ENCODE results near the gene GOLT1B.

DNA sequence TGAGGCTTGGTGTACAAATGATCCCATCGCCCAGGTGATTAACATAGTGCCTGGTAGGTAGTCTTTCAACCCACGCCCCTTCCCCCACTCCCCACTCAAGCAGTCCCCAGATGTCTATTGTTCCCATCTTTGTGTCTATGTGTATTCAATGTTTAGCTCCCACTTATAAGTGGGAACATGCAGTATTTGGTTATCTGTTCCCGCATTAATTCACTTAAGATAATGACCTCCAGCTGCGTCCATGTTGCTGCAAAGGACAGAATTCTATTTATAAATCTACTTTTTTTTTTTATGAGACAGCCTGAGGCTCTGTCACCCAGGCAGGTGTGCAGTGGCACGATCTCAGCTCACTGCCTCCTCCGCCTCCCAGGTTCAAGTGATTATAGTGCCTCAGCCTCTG is 40.2 kb downstream of the GOLT1B start:
- TF ChIP-seq EZH2phosphoT487 (conservative IDR thresholded peaks at IDR 0.05; ENCODE audit: low read length) = no peak
- TF ChIP-seq, protein P1, sequence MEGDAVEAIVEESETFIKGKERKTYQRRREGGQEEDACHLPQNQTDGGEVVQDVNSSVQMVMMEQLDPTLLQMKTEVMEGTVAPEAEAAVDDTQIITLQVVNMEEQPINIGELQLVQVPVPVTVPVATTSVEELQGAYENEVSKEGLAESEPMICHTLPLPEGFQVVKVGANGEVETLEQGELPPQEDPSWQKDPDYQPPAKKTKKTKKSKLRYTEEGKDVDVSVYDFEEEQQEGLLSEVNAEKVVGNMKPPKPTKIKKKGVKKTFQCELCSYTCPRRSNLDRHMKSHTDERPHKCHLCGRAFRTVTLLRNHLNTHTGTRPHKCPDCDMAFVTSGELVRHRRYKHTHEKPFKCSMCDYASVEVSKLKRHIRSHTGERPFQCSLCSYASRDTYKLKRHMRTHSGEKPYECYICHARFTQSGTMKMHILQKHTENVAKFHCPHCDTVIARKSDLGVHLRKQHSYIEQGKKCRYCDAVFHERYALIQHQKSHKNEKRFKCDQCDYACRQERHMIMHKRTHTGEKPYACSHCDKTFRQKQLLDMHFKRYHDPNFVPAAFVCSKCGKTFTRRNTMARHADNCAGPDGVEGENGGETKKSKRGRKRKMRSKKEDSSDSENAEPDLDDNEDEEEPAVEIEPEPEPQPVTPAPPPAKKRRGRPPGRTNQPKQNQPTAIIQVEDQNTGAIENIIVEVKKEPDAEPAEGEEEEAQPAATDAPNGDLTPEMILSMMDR (IDR thresholded peaks at IDR 0.05; ENCODE audit: insufficient read depth, low read length, poor library complexity, severe bottlenecking) = no peak
